ENCODE measurements around the gene MAGI3.

GRCh38 chr1:113652771-113653170 is 262.5 kb downstream of the MAGI3 start:
- no peak for TF ChIP-seq CTCF (IDR thresholded peaks at IDR 0.05)
- no peak for TF ChIP-seq POLR2A (IDR thresholded peaks at IDR 0.05)
